ENCODE results near the gene NDUFS3.

GRCh38 chr11:47569646-47570045, 9.2 kb upstream of the NDUFS3 start:
- TF ChIP-seq EZH2 (IDR thresholded peaks at IDR 0.05; ENCODE audit: low read length, unreplicated experiment) (no peak), CTCF (conservative IDR thresholded peaks at IDR 0.05; ENCODE audit: low read depth, low read length) (no peak), EZH2phosphoT487 (IDR thresholded peaks at IDR 0.05; ENCODE audit: borderline replicate concordance, low read length) (no peak)

All from PC-3 (cell line).